Measurements from ENCODE around the gene PPP4R1. TPM values are rescaled to one million over a fixed set of nuclear protein-coding genes. Genes with fewer than 3 reads are reported as not detected.

The PPP4R1 gene
- polyA plus RNA-seq, 1 donor from 2014 or later: 127 TPM

- H3K27me3 ChIP-seq (ENCODE audit: insufficient read depth, low read depth, low read length): no peaks in the 10 kb centered on the region
- TF ChIP-seq REST (IDR thresholded peaks at IDR 0.05; ENCODE audit: borderline replicate concordance) (no peak), SMC3 (conservative IDR thresholded peaks at IDR 0.05; ENCODE audit: poor library complexity) (no peak), TAF1 (IDR thresholded peaks at IDR 0.05; ENCODE audit: low read depth) (no peak), EP300 (conservative IDR thresholded peaks at IDR 0.05; ENCODE audit: poor library complexity, severe bottlenecking) (no peak), RAD21 (conservative IDR thresholded peaks at IDR 0.05) (peak; percentile 32), EZH2 (IDR thresholded peaks at IDR 0.05; ENCODE audit: borderline replicate concordance, insufficient read depth, low read length, poor library complexity, severe bottlenecking) (no peak), POLR2AphosphoS5 (IDR thresholded peaks at IDR 0.05) (peak; percentile 14), MXI1 (conservative IDR thresholded peaks at IDR 0.05; ENCODE audit: poor library complexity, severe bottlenecking) (peak; percentile 25)
- TF ChIP-seq, protein P1, sequence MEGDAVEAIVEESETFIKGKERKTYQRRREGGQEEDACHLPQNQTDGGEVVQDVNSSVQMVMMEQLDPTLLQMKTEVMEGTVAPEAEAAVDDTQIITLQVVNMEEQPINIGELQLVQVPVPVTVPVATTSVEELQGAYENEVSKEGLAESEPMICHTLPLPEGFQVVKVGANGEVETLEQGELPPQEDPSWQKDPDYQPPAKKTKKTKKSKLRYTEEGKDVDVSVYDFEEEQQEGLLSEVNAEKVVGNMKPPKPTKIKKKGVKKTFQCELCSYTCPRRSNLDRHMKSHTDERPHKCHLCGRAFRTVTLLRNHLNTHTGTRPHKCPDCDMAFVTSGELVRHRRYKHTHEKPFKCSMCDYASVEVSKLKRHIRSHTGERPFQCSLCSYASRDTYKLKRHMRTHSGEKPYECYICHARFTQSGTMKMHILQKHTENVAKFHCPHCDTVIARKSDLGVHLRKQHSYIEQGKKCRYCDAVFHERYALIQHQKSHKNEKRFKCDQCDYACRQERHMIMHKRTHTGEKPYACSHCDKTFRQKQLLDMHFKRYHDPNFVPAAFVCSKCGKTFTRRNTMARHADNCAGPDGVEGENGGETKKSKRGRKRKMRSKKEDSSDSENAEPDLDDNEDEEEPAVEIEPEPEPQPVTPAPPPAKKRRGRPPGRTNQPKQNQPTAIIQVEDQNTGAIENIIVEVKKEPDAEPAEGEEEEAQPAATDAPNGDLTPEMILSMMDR (IDR thresholded peaks at IDR 0.05; ENCODE audit: poor library complexity, severe bottlenecking): peak; percentile 31
- no peaks in the 10 kb centered on the region for H4K20me1 ChIP-seq (ENCODE audit: insufficient read depth)
- peak overlapping the region; percentile 84 for H3K4me3 ChIP-seq (ENCODE audit: low read length)
- H3K79me2 ChIP-seq (replicated peaks; ENCODE audit: insufficient read depth, low read length): peaks cover 61% of the 10 kb centered on the region
- peak overlapping the region; percentile 98 for H3K4me2 ChIP-seq (ENCODE audit: low read length)
- no peaks in the 10 kb centered on the region for H3K9me2 ChIP-seq (ENCODE audit: insufficient read depth, low read length)
- no peaks in the 10 kb centered on the region for H3K36me3 ChIP-seq (ENCODE audit: insufficient read depth, low read length)
- H3F3A ChIP-seq (ENCODE audit: insufficient read depth, low read length, poor library complexity, severe bottlenecking): peaks cover 6% of the 10 kb centered on the region
- peak overlapping the region; percentile 51 for H3K27ac ChIP-seq (ENCODE audit: low read length)
- H2AFZ ChIP-seq (ENCODE audit: low read depth, low read length): peak overlapping the region; percentile 31
- no peaks in the 10 kb centered on the region for H3K9me3 ChIP-seq (ENCODE audit: low read length)
- H3K9ac ChIP-seq (ENCODE audit: low read length): peak overlapping the region; percentile 72
These were observed 584 bp downstream of the PPP4R1 start for GRCh38 chr18:9613550-9614400.

DNA sequence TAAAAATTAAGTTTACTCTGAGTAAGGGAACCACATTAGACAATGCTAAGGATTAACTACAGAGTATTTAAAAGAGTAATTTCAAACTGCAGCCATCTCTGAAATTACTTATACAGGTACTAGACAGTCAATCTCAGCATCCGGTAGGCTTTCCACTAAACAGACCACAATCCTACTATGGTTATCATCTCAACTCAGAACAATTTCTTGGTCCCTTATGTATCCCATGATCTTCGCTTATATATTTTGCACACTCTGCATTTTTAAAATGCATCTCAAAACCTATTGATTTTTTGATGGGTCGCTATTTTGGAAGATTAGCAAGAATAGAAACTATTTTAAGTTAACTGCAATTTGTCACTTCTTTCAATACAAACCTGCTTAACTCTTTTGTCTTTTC is 1.4 kb downstream of the PPP4R1 start:
- Histone ChIP-seq H2AFZ (ENCODE audit: low read depth, low read length) (no peak overlapping the region), H3K27ac (ENCODE audit: low read length) (no peak overlapping the region), H3K4me2 (ENCODE audit: low read length) (peak overlapping the region; percentile 98), H3K4me3 (ENCODE audit: low read length) (peak overlapping the region; percentile 84), H3K9me3 (ENCODE audit: low read length) (no peaks in the 10 kb centered on the region), H3K9ac (ENCODE audit: low read length) (peak overlapping the region; percentile 72), H3F3A (ENCODE audit: insufficient read depth, low read length, poor library complexity, severe bottlenecking) (peaks cover 6% of the 10 kb centered on the region), H3K27me3 (ENCODE audit: insufficient read depth, low read depth, low read length) (no peaks in the 10 kb centered on the region), H4K20me1 (ENCODE audit: insufficient read depth) (no peaks in the 10 kb centered on the region), H3K79me2 (replicated peaks; ENCODE audit: insufficient read depth, low read length) (peaks cover 61% of the 10 kb centered on the region), H3K9me2 (ENCODE audit: insufficient read depth, low read length) (no peaks in the 10 kb centered on the region), H3K36me3 (ENCODE audit: insufficient read depth, low read length) (no peaks in the 10 kb centered on the region)
- TF ChIP-seq EZH2 (IDR thresholded peaks at IDR 0.05; ENCODE audit: borderline replicate concordance, insufficient read depth, low read length, poor library complexity, severe bottlenecking) (no peak), EP300 (conservative IDR thresholded peaks at IDR 0.05; ENCODE audit: poor library complexity, severe bottlenecking) (no peak), TAF1 (IDR thresholded peaks at IDR 0.05; ENCODE audit: low read depth) (no peak), SMC3 (conservative IDR thresholded peaks at IDR 0.05; ENCODE audit: poor library complexity) (no peak), MXI1 (conservative IDR thresholded peaks at IDR 0.05; ENCODE audit: poor library complexity, severe bottlenecking) (no peak), REST (IDR thresholded peaks at IDR 0.05; ENCODE audit: borderline replicate concordance) (no peak), RAD21 (conservative IDR thresholded peaks at IDR 0.05) (no peak), POLR2AphosphoS5 (IDR thresholded peaks at IDR 0.05) (no peak)
- TF ChIP-seq, protein P1 (IDR thresholded peaks at IDR 0.05; ENCODE audit: poor library complexity, severe bottlenecking): no peak

Measured in neural cell (in vitro differentiated cells).